Liver (tissue), 9 donors: Measurements from ENCODE around the gene UBE3C. TPM values are rescaled to one million over a fixed set of nuclear protein-coding genes. Genes with fewer than 3 reads are reported as not detected.

ENCODE experiments used
- DNase-seq: peaks from one replicate; pipeline ENCODE4 v3.0.0-alpha.2; 2017; ENCODE audit warnings: low spot score
- H3K27ac ChIP-seq, 2 donors: one replicate each; pipeline ENCODE4 v1.7.0; 2013; ENCODE audit warnings: inconsistent platforms in 2 of 2, low read length in 2 of 2, control low read depth in 1 of 2, low read depth in 1 of 2, mild to moderate bottlenecking in 1 of 2
- H3K27me3 ChIP-seq, 4 donors: one replicate each; pipeline versions ENCODE4 v1.6.1 to v1.7.0; 2013; ENCODE audit warnings: low read length in 3 of 4, inconsistent platforms in 1 of 4, mild to moderate bottlenecking in 1 of 4, moderate library complexity in 1 of 4; ENCODE audit not compliant: control insufficient read depth in 4 of 4, insufficient read depth in 4 of 4
- H3K36me3 ChIP-seq, 4 donors: one replicate each; pipeline versions ENCODE4 v1.6.1 to v1.7.0; 2013; ENCODE audit warnings: low read length in 3 of 4, mild to moderate bottlenecking in 3 of 4, low read depth in 1 of 4, moderate library complexity in 1 of 4; ENCODE audit not compliant: control insufficient read depth in 4 of 4, insufficient read depth in 3 of 4
- H3K4me1 ChIP-seq, 4 donors: one replicate each; pipeline versions ENCODE4 v1.6.1 to v1.7.0; 2013; ENCODE audit warnings: low read length in 3 of 4, mild to moderate bottlenecking in 3 of 4, moderate library complexity in 1 of 4; ENCODE audit not compliant: control insufficient read depth in 4 of 4, insufficient read depth in 4 of 4
- H3K4me3 ChIP-seq, 3 donors: one replicate each; pipeline versions ENCODE4 v1.6.1 to v1.7.0; 2013; ENCODE audit warnings: low read length in 3 of 3, control low read depth in 1 of 3, low read depth in 1 of 3, mild to moderate bottlenecking in 1 of 3
- H3K9ac ChIP-seq, 2 donors: one replicate each; pipeline ENCODE4 v1.7.0; 2013; ENCODE audit warnings: low read length in 2 of 2, mild to moderate bottlenecking in 2 of 2, moderate library complexity in 2 of 2, control low read depth in 1 of 2, low read depth in 1 of 2
- H3K9me3 ChIP-seq, 4 donors: one replicate each; pipeline versions ENCODE4 v1.6.1 to v1.7.0; 2013; ENCODE audit warnings: low read length in 3 of 4; ENCODE audit not compliant: control insufficient read depth in 4 of 4
- CTCF ChIP-seq: fragments of 150-350 bp; IDR thresholded peaks from 2 replicates; pipeline ENCODE4 v1.5.1; 2017; ENCODE audit warnings: improper control_type of control experiment, low read depth, low read length; ENCODE audit not compliant: missing input control
- EGR1 ChIP-seq, 2 donors: IDR thresholded peaks; 2 replicates each; pipeline ENCODE4 v1.6.1; 2016 to 2018; ENCODE audit warnings: antibody characterized with exemption in 2 of 2, low read depth in 2 of 2
- FOXA1 ChIP-seq: IDR thresholded peaks from 2 replicates; pipeline ENCODE4 v1.6.1; 2016; ENCODE audit warnings: antibody characterized with exemption
- FOXA2 ChIP-seq: IDR thresholded peaks from 2 replicates; pipeline ENCODE4 v1.6.1; 2016; ENCODE audit warnings: antibody characterized with exemption
- GABPA ChIP-seq, 2 donors: IDR thresholded peaks in 1 of 2; conservative IDR thresholded peaks in 1 of 2; 2 replicates each; pipeline ENCODE4 v1.6.1; 2016; ENCODE audit warnings: antibody characterized with exemption in 2 of 2, mild to moderate bottlenecking in 1 of 2, moderate library complexity in 1 of 2
- HNF4A ChIP-seq, 2 donors: conservative IDR thresholded peaks; 2 replicates each; pipeline ENCODE4 v1.6.1; 2016; ENCODE audit warnings: antibody characterized with exemption in 2 of 2, mild to moderate bottlenecking in 2 of 2
- HNF4G ChIP-seq: IDR thresholded peaks from 2 replicates; pipeline ENCODE4 v1.6.1; 2016; ENCODE audit warnings: antibody characterized with exemption
- JUND ChIP-seq, 2 donors: IDR thresholded peaks; 2 replicates each; pipeline ENCODE4 v1.6.1; 2016; ENCODE audit warnings: antibody characterized with exemption in 2 of 2
- MAX ChIP-seq: IDR thresholded peaks from 2 replicates; pipeline ENCODE4 v1.6.1; 2016; ENCODE audit warnings: antibody characterized with exemption
- NR2F2 ChIP-seq: IDR thresholded peaks from 2 replicates; pipeline ENCODE4 v1.6.1; 2016; ENCODE audit warnings: antibody characterized with exemption
- RAD21 ChIP-seq, 2 donors: IDR thresholded peaks; 2 replicates each; pipeline ENCODE4 v1.6.1; 2016; ENCODE audit warnings: antibody characterized with exemption in 2 of 2, mild to moderate bottlenecking in 2 of 2
- REST ChIP-seq: IDR thresholded peaks from 2 replicates; pipeline ENCODE4 v1.6.1; 2016; ENCODE audit warnings: antibody characterized with exemption, mild to moderate bottlenecking
- RXRA ChIP-seq, 2 donors: IDR thresholded peaks; 2 replicates each; pipeline ENCODE4 v1.6.1; 2017 to 2018; ENCODE audit warnings: antibody characterized with exemption in 2 of 2, mild to moderate bottlenecking in 1 of 2
- SP1 ChIP-seq: IDR thresholded peaks from 2 replicates; pipeline ENCODE4 v1.6.1; 2018; ENCODE audit warnings: antibody characterized with exemption, mild to moderate bottlenecking
- YY1 ChIP-seq: IDR thresholded peaks from 2 replicates; pipeline ENCODE4 v1.6.1; 2016; ENCODE audit warnings: antibody characterized with exemption, mild to moderate bottlenecking
- ZBTB33 ChIP-seq: IDR thresholded peaks from 2 replicates; pipeline ENCODE4 v1.6.1; 2016; ENCODE audit warnings: antibody characterized with exemption
- WGBS: extraction: QIAGEN DNeasy Blood & Tissue Kit; methylation state at CpG from one replicate; pipeline ENCODE4 v1.1.7; 2013; 5-methylcytosine and 5-hydroxymethylcytosine counted together
- polyA plus RNA-seq, 2 donors: library from polyadenylated mRNA; stranded (reverse) in 1 of 2; unstranded in 1 of 2; fragments of 200-250 nt in 1 of 2; fragments of >200 nt in 1 of 2; fragmentation: Nextera tagmentation in 1 of 2; extraction: Ambion mirVana in 1 of 2; gene quantifications; one replicate each; pipeline versions ENCODE4 v1.2.1 to v1.2.3, GENCODE V29; 2013 to 2015
- total RNA-seq, 2 donors: library from RNA; depleted of rRNA; stranded (reverse); fragments of >200 nt; gene quantifications; one replicate each; pipeline ENCODE4 v1.2.3, GENCODE V29; 2014
- donor health status: healthy.
- donor health status: healthy.
- donor health status: healthy.
- donor health status: healthy.
- donor health status: healthy.

UBE3C gene
- total and polyA plus RNA-seq, 4 donors = 10.3 to 61.8 (median 33.9) TPM

GRCh38 chr7:157272351-157273207 lies 133.9 kb downstream of the UBE3C start:
- no peak for DNase-seq
- Histone ChIP-seq H3K4me3 (no peak overlapping the region), H3K36me3 (peaks cover 0 to 15% (median 11%) of the 10 kb centered on the region in 4 donors), H3K9me3 (no peaks in the 10 kb centered on the region), H3K4me1 (peaks cover 0 to 23% (median 9%) of the 10 kb centered on the region in 4 donors), H3K27ac (peak overlapping the region; percentile 92 to 96), H3K27me3 (no peaks in the 10 kb centered on the region), H3K9ac (peak overlapping the region; percentile 5 to 45)
- TF ChIP-seq FOXA2 (no peak), EGR1 (IDR thresholded peaks at IDR 0.05; ENCODE audit: low read depth in 2 of 2) (no peak), GABPA (IDR thresholded peaks at IDR 0.05 in 1 of 2, conservative IDR thresholded peaks at IDR 0.05 in 1 of 2) (no peak), SP1 (no peak), NR2F2 (no peak), RAD21 (IDR thresholded peaks at IDR 0.05) (no peak), CTCF (no peak), FOXA1 (no peak), HNF4A (conservative IDR thresholded peaks at IDR 0.05) (peak in 1 of 2 donors; percentile 8), HNF4G (no peak), MAX (no peak), REST (no peak), YY1 (no peak), RXRA (IDR thresholded peaks at IDR 0.05) (peak; percentile 53 to 65), JUND (IDR thresholded peaks at IDR 0.05) (no peak), ZBTB33 (no peak)
- 80% methylated on average over 24 of the region's 24 CpGs for WGBS
